ENCODE data around the gene AK3. TPM values are rescaled to one million over a fixed set of nuclear protein-coding genes. Genes with fewer than 3 reads are reported as not detected.

AK3 gene
- total and polyA plus RNA-seq, 2 of the 8 experiments (the other 6 are each of a cell fraction or from before 2014, with no cell fraction given), result 8.9 to 30.0 TPM

DNA sequence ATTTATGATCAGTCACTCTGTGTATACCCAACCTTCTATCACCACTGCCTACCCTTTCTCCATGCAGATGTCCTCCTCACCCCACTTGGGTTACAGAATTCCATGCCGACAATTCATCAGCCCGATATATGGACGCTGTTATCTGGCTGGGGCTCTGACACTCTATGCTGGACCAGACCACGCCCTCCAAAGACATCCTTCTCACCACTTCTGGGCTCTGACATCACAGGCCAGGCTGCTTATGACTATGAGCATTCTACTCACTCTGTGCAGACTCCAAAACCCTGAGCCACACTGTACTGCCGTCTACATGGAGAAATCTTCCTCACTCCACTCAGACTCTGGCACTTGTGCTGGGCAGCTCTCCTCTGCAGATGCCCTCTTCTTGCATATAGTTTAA is 7.6 kb upstream of the AK3 start:
- Histone ChIP-seq H2BK15ac (ENCODE audit: low read length) (no peak overlapping the region), H3K27ac (ENCODE audit: low read depth, low read length) (no peak overlapping the region), H3K4ac (replicated peaks; ENCODE audit: insufficient read length, low read depth, low read length) (no peak overlapping the region), H2BK5ac (ENCODE audit: low read depth, low read length) (no peak overlapping the region), H3K36me3 (ENCODE audit: control insufficient read depth in 2 of 4, insufficient read depth in 4 of 4, low read length in 3 of 4) (no peaks in the 10 kb centered on the region), H3K23ac (ENCODE audit: insufficient read length) (no peak overlapping the region), H4K8ac (ENCODE audit: extremely low read depth, insufficient read depth, low read length) (no peak overlapping the region), H2AK5ac (ENCODE audit: low read depth, low read length) (no peak overlapping the region), H2BK20ac (ENCODE audit: low read length) (no peak overlapping the region), H3K27me3 (replicated peaks in 1 of 4; ENCODE audit: control insufficient read depth in 3 of 4, extremely low read depth in 1 of 4, insufficient read depth in 3 of 4, low read length in 3 of 4) (no peaks in the 10 kb centered on the region), H3K23me2 (ENCODE audit: low read depth, low read length) (no peaks in the 10 kb centered on the region), H3K79me1 (ENCODE audit: low read depth, low read length) (no peaks in the 10 kb centered on the region), H3K14ac (ENCODE audit: insufficient read length) (no peak overlapping the region), H4K20me1 (replicated peaks in 1 of 2; ENCODE audit: control insufficient read depth in 1 of 2, insufficient read depth in 2 of 2, low read length in 2 of 2) (no peaks in the 10 kb centered on the region), H3K9me3 (ENCODE audit: insufficient read depth in 2 of 2, low read depth in 1 of 2, low read length in 1 of 2) (no peaks in the 10 kb centered on the region), H2BK12ac (ENCODE audit: low read depth, low read length) (no peak overlapping the region), H3K9ac (replicated peaks in 1 of 4; ENCODE audit: extremely low read depth in 1 of 4, low read depth in 3 of 4, low read length in 3 of 4) (no peak overlapping the region), H4K91ac (replicated peaks; ENCODE audit: insufficient read length, low read length) (no peak overlapping the region), H2AFZ (ENCODE audit: low read length) (no peak overlapping the region), H3K4me1 (replicated peaks in 1 of 4; ENCODE audit: control insufficient read depth in 3 of 4, insufficient read depth in 4 of 4, low read length in 3 of 4) (no peaks in the 10 kb centered on the region; a peak in 1 of 7 replicates), H2BK120ac (replicated peaks; ENCODE audit: low read depth, low read length) (no peak overlapping the region), H3K79me2 (ENCODE audit: control insufficient read depth in 1 of 2, insufficient read depth in 2 of 2, low read length in 2 of 2) (no peaks in the 10 kb centered on the region), H4K5ac (ENCODE audit: insufficient read length, low read depth, low read length) (no peak overlapping the region), H3K18ac (ENCODE audit: extremely low read depth, low read length) (no peak overlapping the region), H3K56ac (replicated peaks; ENCODE audit: insufficient read length, low read depth, low read length) (no peak overlapping the region), H3K4me3 (ENCODE audit: extremely low read depth in 1 of 4, insufficient read depth in 2 of 4, low read depth in 3 of 4, low read length in 4 of 4) (no peak overlapping the region), H3K4me2 (ENCODE audit: insufficient read depth in 1 of 2, low read depth in 2 of 2, low read length in 2 of 2) (no peak overlapping the region)
- DNase-seq (ENCODE audit: low read depth in 1 of 2, low spot score in 2 of 2), result no peak
- POLR2A ChIA-PET (ENCODE audit: partially characterized antibody), result no interaction called here
- CTCF ChIA-PET (ENCODE audit: partially characterized antibody), result interaction anchor here (0.6 to 2.3 kb wide), 9 partner anchors 8 to 852 kb away, joined by 3 to 18 read pairs (median 4); partner anchors contain the start of gene AK3
- WGBS, 2 experiments (ENCODE audit: extremely low coverage in 1 of 2, insufficient coverage in 1 of 2, insufficient read length in 1 of 2, insufficient replicate concordance in 2 of 2, low coverage in 1 of 2, low lambda C conversion rate in 2 of 2, missing lambda C conversion rate in 1 of 2), result 89% methylated on average over 5 of the region's 5 CpGs; no CpG with 5 or more reads in 1 of the 2 experiments
- TF ChIP-seq PHF8 (conservative IDR thresholded peaks at IDR 0.05; ENCODE audit: low read depth, low read length) (no peak), CEBPB (IDR thresholded peaks at IDR 0.05; ENCODE audit: low read depth, low read length) (no peak), POLR2AphosphoS5 (IDR thresholded peaks at IDR 0.05; ENCODE audit: low read depth, low read length) (no peak), RXRA (IDR thresholded peaks at IDR 0.05; ENCODE audit: insufficient read depth, low read depth, low read length) (no peak), CBX5 (IDR thresholded peaks at IDR 0.05; ENCODE audit: low read depth, low read length) (no peak), TAF1 (IDR thresholded peaks at IDR 0.05; ENCODE audit: low read depth, low read length) (no peak), RFX5 (IDR thresholded peaks at IDR 0.05; ENCODE audit: borderline replicate concordance, low read depth, low read length) (no peak), POU5F1 (IDR thresholded peaks at IDR 0.05; ENCODE audit: low read depth, low read length) (no peak), TAF7 (optimal IDR thresholded peaks at IDR 0.05; ENCODE audit: borderline replicate concordance, low read depth, low read length) (no peak), CHD2 (IDR thresholded peaks at IDR 0.05; ENCODE audit: low read length) (no peak), RAD21 (IDR thresholded peaks at IDR 0.05 in 1 of 2, conservative IDR thresholded peaks at IDR 0.05 in 1 of 2; ENCODE audit: low read depth in 2 of 2, low read length in 2 of 2) (no peak), KDM4A (IDR thresholded peaks at IDR 0.05; ENCODE audit: low read depth, low read length, severe bottlenecking) (no peak), EZH2 (IDR thresholded peaks at IDR 0.05; ENCODE audit: low read depth, low read length, severe bottlenecking) (no peak)
- no peak for FAIRE-seq

Measured in H1 (cell line).